Sigmoid colon (tissue), 4 donors: Measurements from ENCODE around the gene SDR39U1.

Experiments
- CTCF ChIP-seq, 4 experiments: fragments of 450-650 bp in 3 of 4; fragments of 200-600 bp in 1 of 4; IDR thresholded peaks; one replicate each; pipeline ENCODE4 v1.5.1; 2016 to 2019; ENCODE audit warnings: antibody characterized with exemption in 4 of 4, mild to moderate bottlenecking in 3 of 4, moderate library complexity in 2 of 4
- EP300 ChIP-seq, 4 donors: sonication (generic); formaldehyde crosslinking; IDR thresholded peaks; one replicate each; pipeline ENCODE4 v1.6.1; 2017; ENCODE audit warnings: antibody characterized with exemption in 4 of 4
- POLR2AphosphoS5 ChIP-seq, 4 donors: sonication (generic); formaldehyde crosslinking; IDR thresholded peaks; one replicate each; pipeline ENCODE4 v1.6.1; 2017; ENCODE audit warnings: antibody characterized with exemption in 4 of 4

GRCh38 chr14:24414077-24414476 is 28.5 kb downstream of the SDR39U1 start:
- TF ChIP-seq CTCF (IDR thresholded peaks at IDR 0.05) (no peak), POLR2AphosphoS5 (IDR thresholded peaks at IDR 0.05) (no peak), EP300 (IDR thresholded peaks at IDR 0.05) (no peak)
